CD14-positive monocyte (primary cell): ENCODE measurements around the gene RHOC. TPM values are rescaled to one million over a fixed set of nuclear protein-coding genes. Genes with fewer than 3 reads are reported as not detected.

Source experiments
- DNase-seq, 3 donors: peaks; one replicate each; pipeline ENCODE4 v3.0.0-alpha.2; 2011 to 2022
- H2AFZ ChIP-seq: 2 replicates; pipeline ENCODE4 v1.6.0; 2012; ENCODE audit warnings: mild to moderate bottlenecking, low read depth, low read length, inconsistent platforms; ENCODE audit not compliant: insufficient read depth, poor library complexity, severe bottlenecking
- H3K27ac ChIP-seq, 2 donors: 1 replicate in 1 of 2; 2 replicates in 1 of 2; pipeline ENCODE4 v1.5.1; 2012 to 2013; ENCODE audit warnings: low read length in 2 of 2, control low read depth in 1 of 2, inconsistent platforms in 1 of 2, low read depth in 1 of 2, mild to moderate bottlenecking in 1 of 2
- H3K27me3 ChIP-seq, 2 donors: one replicate each; pipeline versions ENCODE4 v1.6.0 to v1.6.1; 2011 to 2013; ENCODE audit warnings: low read length in 2 of 2; ENCODE audit not compliant: control insufficient read depth in 2 of 2, insufficient read depth in 2 of 2
- H3K36me3 ChIP-seq, 2 donors: replicated peaks in 1 of 2; 1 replicate in 1 of 2; 2 replicates in 1 of 2; pipeline versions ENCODE4 v1.5.1 to v1.6.1; 2012 to 2013; ENCODE audit warnings: low read length in 2 of 2, control low read depth in 1 of 2, inconsistent platforms in 1 of 2, mild to moderate bottlenecking in 1 of 2; ENCODE audit not compliant: insufficient read depth in 2 of 2, control insufficient read depth in 1 of 2
- H3K4me1 ChIP-seq, 2 donors: 1 replicate in 1 of 2; 2 replicates in 1 of 2; pipeline versions ENCODE4 v1.5.1 to v1.6.1; 2012 to 2013; ENCODE audit warnings: low read length in 2 of 2, control low read depth in 1 of 2, inconsistent platforms in 1 of 2, mild to moderate bottlenecking in 1 of 2, moderate library complexity in 1 of 2; ENCODE audit not compliant: insufficient read depth in 2 of 2, control insufficient read depth in 1 of 2
- H3K4me2 ChIP-seq: replicated peaks from 2 replicates; pipeline ENCODE3; 2012; ENCODE audit warnings: low read length, moderate library complexity, mild to moderate bottlenecking; ENCODE audit not compliant: poor library complexity, severe bottlenecking; ENCODE audit errors: extremely low read depth
- H3K4me3 ChIP-seq, 3 experiments: fragments of 200-600 bp in 1 of 3; sonication (generic) in 1 of 3; replicated peaks in 1 of 3; 1 replicate in 2 of 3; 2 replicates in 1 of 3; pipeline ENCODE4 v1.5.1; 2011 to 2013; ENCODE audit warnings: low read length in 3 of 3, mild to moderate bottlenecking in 3 of 3, control low read depth in 2 of 3, low read depth in 2 of 3, inconsistent platforms in 1 of 3, moderate library complexity in 1 of 3
- H3K79me2 ChIP-seq: 2 replicates; pipeline ENCODE4 v1.6.0; 2012; ENCODE audit warnings: mild to moderate bottlenecking, control low read depth, inconsistent platforms, low read length, moderate library complexity; ENCODE audit not compliant: insufficient read depth
- H3K9ac ChIP-seq: 2 replicates; pipeline ENCODE4 v1.6.0; 2017; ENCODE audit warnings: low read length, mild to moderate bottlenecking; ENCODE audit not compliant: insufficient read depth, poor library complexity, severe bottlenecking
- H3K9me3 ChIP-seq, 2 donors: replicated peaks in 1 of 2; 1 replicate in 1 of 2; 2 replicates in 1 of 2; pipeline versions ENCODE4 v1.5.1 to v1.6.1; 2012 to 2013; ENCODE audit warnings: low read length in 2 of 2, control low read depth in 1 of 2; ENCODE audit not compliant: control insufficient read depth in 1 of 2, insufficient read depth in 1 of 2
- H4K20me1 ChIP-seq: 2 replicates; pipeline ENCODE4 v1.6.0; 2012; ENCODE audit warnings: mild to moderate bottlenecking, low read length, control low read depth, moderate library complexity; ENCODE audit not compliant: insufficient read depth
- H3K27ac Mint-ChIP-seq, 7 donors: one replicate each; pipeline ENCODE4 v1.8.0; 2020; ENCODE audit warnings: mild to moderate bottlenecking in 7 of 7, mixed read lengths in 7 of 7, moderate library complexity in 6 of 7, inconsistent platforms in 2 of 7
- H3K27me3 Mint-ChIP-seq, 3 donors: one replicate each; pipeline ENCODE4 v1.8.0; 2021 to 2022; ENCODE audit warnings: low read depth in 3 of 3, mild to moderate bottlenecking in 3 of 3, mixed read lengths in 3 of 3, moderate library complexity in 3 of 3, inconsistent platforms in 1 of 3
- H3K36me3 Mint-ChIP-seq, 2 donors: one replicate each; pipeline ENCODE4 v1.8.0; 2020; ENCODE audit warnings: mixed read lengths in 2 of 2, inconsistent platforms in 1 of 2, mild to moderate bottlenecking in 1 of 2
- H3K4me1 Mint-ChIP-seq: one replicate; pipeline ENCODE4 v1.8.0; 2020; ENCODE audit warnings: mild to moderate bottlenecking, mixed read lengths
- H3K4me3 Mint-ChIP-seq, 2 donors: one replicate each; pipeline ENCODE4 v1.8.0; 2020; ENCODE audit warnings: mild to moderate bottlenecking in 2 of 2, mixed read lengths in 2 of 2, moderate library complexity in 1 of 2
- H3K9me3 Mint-ChIP-seq, 7 donors: one replicate each; pipeline ENCODE4 v1.8.0; 2020 to 2022; ENCODE audit warnings: mixed read lengths in 7 of 7, mild to moderate bottlenecking in 6 of 7, moderate library complexity in 6 of 7, inconsistent platforms in 2 of 7
- WGBS: methylation state at CpG from one replicate; pipeline ENCODE4 v1.1.5; 2013; ENCODE audit warnings: missing lambda C conversion rate; ENCODE audit not compliant: insufficient coverage; 5-methylcytosine and 5-hydroxymethylcytosine counted together
- intact Hi-C, 2 donors: fragments of 100-400 bp; cut with micrococcal nuclease; formaldehyde crosslinking; loops; one replicate each; pipeline versions ENCODE4 v1.15.0 to v1.15.1; 2023
- polyA plus RNA-seq, 3 donors: library from polyadenylated mRNA; depleted of rRNA in 1 of 3; unstranded in 2 of 3; stranded (reverse) in 1 of 3; fragments of 300-500 nt in 2 of 3; fragments of >200 nt in 1 of 3; fragmentation: Illumina TruSeq in 2 of 3; gene quantifications; 1 replicate in 2 of 3; 2 replicates in 1 of 3; pipeline ENCODE4 v1.2.3, GENCODE V29; 2012 to 2021
- TF ChIP-seq, protein P1 (sequence below): fragments of 200-600 bp; IDR thresholded peaks from one replicate; pipeline ENCODE4 v1.8.0; 2022; ENCODE audit warnings: antibody characterized with exemption, mild to moderate bottlenecking

Gene RHOC
- polyA plus RNA-seq, 3 donors = 78.9 to 119 (median 91.5) TPM

DNA sequence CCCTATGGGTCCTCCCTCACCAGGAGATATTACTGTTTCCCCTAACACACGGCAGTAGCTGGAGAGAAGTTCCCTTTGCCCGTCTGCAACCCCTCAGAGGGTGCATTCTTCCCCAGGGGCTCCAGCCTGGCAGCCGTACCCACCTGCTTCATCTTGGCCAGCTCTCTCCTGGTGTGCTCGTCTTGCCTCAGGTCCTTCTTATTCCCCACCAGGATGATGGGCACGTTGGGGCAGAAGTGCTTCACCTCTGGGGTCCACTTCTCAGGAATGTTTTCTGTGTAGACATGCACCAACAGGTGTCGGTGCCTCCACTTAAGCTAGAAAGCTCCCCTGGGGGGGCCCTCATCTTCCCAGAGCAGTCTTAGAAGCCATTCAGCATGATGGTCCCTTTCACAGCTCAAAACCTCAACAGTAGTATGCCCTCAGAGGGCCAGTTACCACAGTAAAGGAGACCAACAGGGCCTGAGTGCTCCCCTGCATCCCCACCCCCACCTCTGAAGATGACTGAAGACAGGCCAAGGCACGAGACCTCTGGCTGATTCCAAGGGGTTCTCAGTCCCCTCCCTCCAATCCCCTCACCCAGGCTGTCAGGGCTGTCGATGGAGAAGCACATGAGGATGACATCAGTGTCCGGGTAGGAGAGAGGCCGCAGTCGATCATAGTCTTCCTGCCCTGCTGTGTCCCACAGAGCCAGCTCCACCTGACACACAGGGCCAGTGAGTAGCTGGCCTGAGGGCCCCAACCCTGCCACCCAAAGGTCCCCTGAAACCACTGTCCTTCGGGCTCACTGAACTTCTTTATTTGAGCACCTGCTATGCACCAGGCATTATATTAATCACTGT lies 4.3 kb downstream of the RHOC start:
- DNase-seq = no peak
- Mint-ChIP-seq H3K4me1 (peaks cover 64% of the 10 kb centered on the region), H3K9me3 (peaks cover 0 to 2% (median 0%) of the 10 kb centered on the region in 7 donors), H3K4me3 (no peak overlapping the region), H3K27ac (no peak overlapping the region), H3K36me3 (peaks cover 12 to 28% of the 10 kb centered on the region in 2 donors), H3K27me3 (peaks cover 11 to 37% (median 15%) of the 10 kb centered on the region in 3 donors)
- Histone ChIP-seq H3K4me3 (no peak overlapping the region), H3K9ac (no peak overlapping the region), H4K20me1 (no peaks in the 10 kb centered on the region), H3K4me2 (no peak overlapping the region), H3K79me2 (no peaks in the 10 kb centered on the region), H2AFZ (no peak overlapping the region), H3K36me3 (peaks cover 0 to 14% of the 10 kb centered on the region in 2 donors), H3K27ac (no peak overlapping the region), H3K9me3 (no peaks in the 10 kb centered on the region), H3K4me1 (peaks cover 53 to 64% of the 10 kb centered on the region in 2 donors), H3K27me3 (peaks cover 0 to 23% of the 10 kb centered on the region in 2 donors)
- 85% methylated on average over 10 of the region's 12 CpGs for WGBS
- intact Hi-C loops = loop anchor here (5.0 to 10.0 kb wide), 3 partner anchors 198 to 342 kb away; partner anchors contain the start of gene WNT2B (in 1 of the 2)
- TF ChIP-seq, protein P1, sequence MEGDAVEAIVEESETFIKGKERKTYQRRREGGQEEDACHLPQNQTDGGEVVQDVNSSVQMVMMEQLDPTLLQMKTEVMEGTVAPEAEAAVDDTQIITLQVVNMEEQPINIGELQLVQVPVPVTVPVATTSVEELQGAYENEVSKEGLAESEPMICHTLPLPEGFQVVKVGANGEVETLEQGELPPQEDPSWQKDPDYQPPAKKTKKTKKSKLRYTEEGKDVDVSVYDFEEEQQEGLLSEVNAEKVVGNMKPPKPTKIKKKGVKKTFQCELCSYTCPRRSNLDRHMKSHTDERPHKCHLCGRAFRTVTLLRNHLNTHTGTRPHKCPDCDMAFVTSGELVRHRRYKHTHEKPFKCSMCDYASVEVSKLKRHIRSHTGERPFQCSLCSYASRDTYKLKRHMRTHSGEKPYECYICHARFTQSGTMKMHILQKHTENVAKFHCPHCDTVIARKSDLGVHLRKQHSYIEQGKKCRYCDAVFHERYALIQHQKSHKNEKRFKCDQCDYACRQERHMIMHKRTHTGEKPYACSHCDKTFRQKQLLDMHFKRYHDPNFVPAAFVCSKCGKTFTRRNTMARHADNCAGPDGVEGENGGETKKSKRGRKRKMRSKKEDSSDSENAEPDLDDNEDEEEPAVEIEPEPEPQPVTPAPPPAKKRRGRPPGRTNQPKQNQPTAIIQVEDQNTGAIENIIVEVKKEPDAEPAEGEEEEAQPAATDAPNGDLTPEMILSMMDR = no peak

DNA sequence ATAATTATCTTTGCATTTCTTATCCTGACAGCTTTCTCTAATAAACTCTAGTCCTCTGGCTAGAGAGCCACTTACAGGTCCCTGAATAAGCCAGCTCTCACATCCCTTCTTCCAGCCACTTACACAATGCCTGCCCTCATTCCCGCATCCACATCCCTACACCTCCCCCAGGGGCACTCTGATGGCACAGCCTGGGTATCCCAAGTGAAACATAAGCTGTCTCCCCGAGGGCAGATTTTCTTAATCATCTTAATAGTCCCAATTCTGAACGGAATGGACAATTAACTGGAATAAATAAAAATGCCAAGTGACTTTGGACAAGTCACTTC lies 4.9 kb downstream of the RHOC start:
- peaks cover 0 to 2% (median 0%) of the 10 kb centered on the region in 7 donors for H3K9me3 Mint-ChIP-seq
- no peaks in the 10 kb centered on the region for H3K9me3 ChIP-seq
- H3K27me3 ChIP-seq = peaks cover 0 to 19% of the 10 kb centered on the region in 2 donors
- TF ChIP-seq, protein P1 = no peak
- no peak overlapping the region for H3K9ac ChIP-seq
- intact Hi-C loops = loop anchor here (5.0 to 10.0 kb wide), 3 partner anchors 197 to 343 kb away; partner anchors contain the start of gene WNT2B (in 1 of the 2)
- no peak overlapping the region for H3K27ac ChIP-seq
- WGBS = 100% methylated on average over 1 of the region's 3 CpGs
- H3K27me3 Mint-ChIP-seq = peaks cover 8 to 32% (median 16%) of the 10 kb centered on the region in 3 donors
- H3K36me3 Mint-ChIP-seq = peaks cover 12 to 28% of the 10 kb centered on the region in 2 donors
- peaks cover 62% of the 10 kb centered on the region for H3K4me1 Mint-ChIP-seq
- no peak overlapping the region for H3K4me3 ChIP-seq
- H3K79me2 ChIP-seq = no peaks in the 10 kb centered on the region
- H3K4me2 ChIP-seq = no peak overlapping the region
- no peak for DNase-seq
- H3K4me1 ChIP-seq = peaks cover 53 to 60% of the 10 kb centered on the region in 2 donors
- peaks cover 0 to 14% of the 10 kb centered on the region in 2 donors for H3K36me3 ChIP-seq
- H3K4me3 Mint-ChIP-seq = no peak overlapping the region
- H2AFZ ChIP-seq = no peak overlapping the region
- peak overlapping the region in 4 of 7 donors; percentile 19 to 82 (median 68) for H3K27ac Mint-ChIP-seq
- no peaks in the 10 kb centered on the region for H4K20me1 ChIP-seq
